RWPE2 (cell line): ENCODE data around the gene C20orf141.

ENCODE experiments used
- ATAC-seq: fragments of 200-7000 bp; cut with Tn5 transposase; 3 replicates; pipeline ENCODE4 v1.9.1; 2021; ENCODE audit warnings: low read depth
- DNase-seq: peaks from one replicate; pipeline ENCODE4 v3.0.0-alpha.2; 2020; ENCODE audit warnings: low spot score
- H3K27ac ChIP-seq: fragments of 450-650 bp; 2 replicates; pipeline ENCODE4 v1.5.1; 2017; ENCODE audit warnings: mild to moderate bottlenecking; ENCODE audit not compliant: poor library complexity, severe bottlenecking
- H3K27me3 ChIP-seq: fragments of 250-450 bp; sonication (Bioruptor Pico); 2 replicates; pipeline ENCODE4 v1.5.1; 2021; ENCODE audit warnings: mild to moderate bottlenecking, moderate library complexity; ENCODE audit not compliant: insufficient read depth, poor library complexity, severe bottlenecking
- H3K36me3 ChIP-seq: fragments of 250-450 bp; sonication (Bioruptor Pico); 2 replicates; pipeline ENCODE4 v1.5.1; 2020; ENCODE audit warnings: low read depth, mild to moderate bottlenecking, moderate library complexity
- H3K4me1 ChIP-seq: fragments of 250-450 bp; sonication (Bioruptor Pico); 2 replicates; pipeline ENCODE4 v1.5.1; 2021; ENCODE audit warnings: mild to moderate bottlenecking, moderate library complexity; ENCODE audit not compliant: insufficient read depth, poor library complexity, severe bottlenecking
- H3K4me3 ChIP-seq: fragments of 250-450 bp; sonication (Bioruptor Pico); 2 replicates; pipeline ENCODE4 v1.5.1; 2021; ENCODE audit warnings: mild to moderate bottlenecking, moderate library complexity; ENCODE audit not compliant: severe bottlenecking
- H3K9me3 ChIP-seq: fragments of 250-450 bp; sonication (Bioruptor Pico); 2 replicates; pipeline ENCODE4 v1.5.1; 2021; ENCODE audit warnings: mild to moderate bottlenecking, moderate library complexity; ENCODE audit not compliant: severe bottlenecking
- TF ChIP-seq, protein P1 (sequence below): fragments of 450-650 bp; IDR thresholded peaks from one replicate; pipeline ENCODE4 v1.5.1; 2017; ENCODE audit warnings: mild to moderate bottlenecking, moderate library complexity; ENCODE audit not compliant: poor library complexity, severe bottlenecking

The C20orf141 gene

DNA sequence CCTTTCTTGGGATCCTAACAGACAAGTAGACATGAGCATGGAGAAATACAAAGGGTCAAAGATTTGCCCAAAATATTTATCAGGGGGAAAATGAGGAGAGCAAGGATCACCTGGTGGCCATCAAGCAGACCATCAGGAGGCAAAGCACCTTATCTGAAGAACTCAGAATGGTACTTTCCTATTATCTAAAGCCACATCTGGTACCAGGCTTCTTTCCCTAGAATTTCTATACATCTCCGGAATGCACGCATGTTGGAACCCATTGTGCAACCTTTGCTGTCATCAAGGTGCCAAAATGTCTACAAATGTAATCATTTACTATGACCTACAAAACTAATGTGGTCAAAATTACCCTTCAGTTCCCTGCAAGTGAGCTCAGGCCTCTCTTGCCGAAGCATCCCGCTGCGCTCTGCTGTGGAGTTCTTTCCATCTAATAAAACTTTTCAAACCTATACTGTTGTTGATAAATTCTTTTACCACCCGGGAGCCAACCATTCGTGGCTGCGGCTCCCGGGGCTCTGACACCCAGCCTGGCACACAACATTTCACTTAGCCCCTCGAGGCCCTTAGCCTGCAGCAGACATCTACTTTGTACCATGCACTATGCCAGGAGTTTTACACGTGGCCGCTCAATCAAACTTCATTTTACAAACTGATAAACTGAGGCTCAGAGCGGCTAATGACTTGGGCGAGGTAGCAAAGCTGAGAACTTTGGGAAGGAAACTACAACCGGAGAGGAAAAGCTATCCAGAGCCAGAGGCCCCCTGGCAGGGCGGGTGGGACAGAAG lies 10.6 kb upstream of the C20orf141 start:
- H3K27ac ChIP-seq = no peak overlapping the region
- ATAC-seq (no peak), DNase-seq (no peak)
- H3K36me3 ChIP-seq = no peaks in the 10 kb centered on the region
- H3K9me3 ChIP-seq = no peaks in the 10 kb centered on the region
- H3K27me3 ChIP-seq = peaks cover 41% of the 10 kb centered on the region
- H3K4me1 ChIP-seq = no peaks in the 10 kb centered on the region
- TF ChIP-seq, protein P1, sequence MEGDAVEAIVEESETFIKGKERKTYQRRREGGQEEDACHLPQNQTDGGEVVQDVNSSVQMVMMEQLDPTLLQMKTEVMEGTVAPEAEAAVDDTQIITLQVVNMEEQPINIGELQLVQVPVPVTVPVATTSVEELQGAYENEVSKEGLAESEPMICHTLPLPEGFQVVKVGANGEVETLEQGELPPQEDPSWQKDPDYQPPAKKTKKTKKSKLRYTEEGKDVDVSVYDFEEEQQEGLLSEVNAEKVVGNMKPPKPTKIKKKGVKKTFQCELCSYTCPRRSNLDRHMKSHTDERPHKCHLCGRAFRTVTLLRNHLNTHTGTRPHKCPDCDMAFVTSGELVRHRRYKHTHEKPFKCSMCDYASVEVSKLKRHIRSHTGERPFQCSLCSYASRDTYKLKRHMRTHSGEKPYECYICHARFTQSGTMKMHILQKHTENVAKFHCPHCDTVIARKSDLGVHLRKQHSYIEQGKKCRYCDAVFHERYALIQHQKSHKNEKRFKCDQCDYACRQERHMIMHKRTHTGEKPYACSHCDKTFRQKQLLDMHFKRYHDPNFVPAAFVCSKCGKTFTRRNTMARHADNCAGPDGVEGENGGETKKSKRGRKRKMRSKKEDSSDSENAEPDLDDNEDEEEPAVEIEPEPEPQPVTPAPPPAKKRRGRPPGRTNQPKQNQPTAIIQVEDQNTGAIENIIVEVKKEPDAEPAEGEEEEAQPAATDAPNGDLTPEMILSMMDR = no peak
- no peak overlapping the region for H3K4me3 ChIP-seq

DNA sequence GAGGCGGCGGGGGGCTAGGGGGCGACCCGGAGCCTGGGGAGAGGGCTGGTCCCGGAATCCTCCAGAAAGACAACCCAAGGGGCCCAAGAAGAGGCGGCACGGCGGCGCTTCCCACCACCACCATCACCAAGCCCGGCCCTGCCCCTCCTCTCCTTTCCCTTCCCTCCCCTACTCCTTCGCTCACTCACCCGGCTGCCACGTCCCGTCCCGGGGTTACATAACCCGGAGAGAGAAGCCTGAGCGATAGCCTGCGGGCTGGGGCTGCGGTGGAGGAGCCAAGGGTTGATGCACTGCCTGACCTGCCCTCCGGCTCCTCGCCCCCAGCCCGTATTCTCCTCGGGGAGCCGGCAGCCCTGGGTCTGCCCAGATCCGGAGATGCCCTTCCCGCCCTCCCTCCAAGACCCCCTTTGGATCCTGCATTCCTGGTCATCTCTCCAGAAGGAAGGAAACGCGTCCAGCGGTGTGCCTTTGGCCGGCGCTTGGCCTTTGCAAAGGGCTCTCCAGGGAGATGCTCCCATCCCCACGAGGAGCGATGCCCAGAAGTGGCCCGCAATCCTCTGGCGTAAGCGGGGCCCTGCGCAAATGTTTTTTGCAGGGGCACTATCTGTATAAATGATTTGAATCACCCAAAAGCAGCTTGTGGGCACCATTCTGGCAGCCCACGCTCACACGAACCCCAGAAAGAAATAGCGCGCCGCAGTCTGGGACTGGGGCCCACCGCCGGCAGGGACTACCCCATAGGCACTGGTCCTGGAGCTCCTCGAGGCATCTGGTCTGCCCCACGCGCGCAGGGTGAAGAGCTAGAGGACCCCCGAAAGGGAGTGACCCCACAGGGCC lies 9.7 kb upstream of the C20orf141 start:
- no peaks in the 10 kb centered on the region for H3K36me3 ChIP-seq
- H3K27me3 ChIP-seq = peaks cover 33% of the 10 kb centered on the region
- no peak overlapping the region for H3K4me3 ChIP-seq
- no peak for DNase-seq
- ATAC-seq = no peak
- H3K9me3 ChIP-seq = no peaks in the 10 kb centered on the region
- TF ChIP-seq, protein P1 = no peak
- H3K4me1 ChIP-seq = no peaks in the 10 kb centered on the region
- H3K27ac ChIP-seq = no peak overlapping the region

DNA sequence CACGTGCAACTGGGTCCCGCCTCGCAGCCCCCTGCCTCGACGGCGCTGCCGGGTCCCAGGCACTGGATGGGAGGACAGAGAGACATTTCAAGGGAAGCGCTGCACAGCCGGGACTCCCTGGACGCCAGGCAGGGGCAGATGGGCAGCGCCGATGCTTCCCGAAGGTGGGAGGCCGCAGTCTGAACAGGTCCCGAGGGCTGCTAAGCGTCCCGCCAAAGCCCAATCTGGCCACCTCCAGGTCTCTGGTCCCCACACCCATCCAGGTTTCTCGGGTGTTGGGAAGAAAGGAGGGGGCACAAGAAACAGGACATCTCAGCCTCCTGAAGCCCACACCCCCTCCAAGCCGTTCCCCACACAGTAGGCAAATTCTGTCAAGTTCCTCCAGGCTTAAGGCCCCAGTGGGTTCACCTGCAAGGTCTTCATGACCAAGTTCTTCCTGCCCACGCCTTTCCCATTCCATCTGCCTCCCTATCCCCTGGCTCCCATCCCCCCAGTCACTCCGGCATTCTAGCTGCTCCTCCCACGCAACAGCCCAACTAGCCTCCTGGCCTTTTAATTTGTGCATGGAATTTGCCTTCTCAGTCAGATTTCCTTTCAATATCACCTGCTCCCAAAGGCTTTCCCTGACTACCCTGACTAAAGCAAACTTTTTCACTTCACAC lies 9.0 kb upstream of the C20orf141 start:
- ATAC-seq (no peak), DNase-seq (no peak)
- no peaks in the 10 kb centered on the region for H3K9me3 ChIP-seq
- H3K36me3 ChIP-seq = no peaks in the 10 kb centered on the region
- H3K4me1 ChIP-seq = no peaks in the 10 kb centered on the region
- H3K4me3 ChIP-seq = no peak overlapping the region
- no peak overlapping the region for H3K27ac ChIP-seq
- TF ChIP-seq, protein P1 = no peak
- peaks cover 26% of the 10 kb centered on the region for H3K27me3 ChIP-seq

DNA sequence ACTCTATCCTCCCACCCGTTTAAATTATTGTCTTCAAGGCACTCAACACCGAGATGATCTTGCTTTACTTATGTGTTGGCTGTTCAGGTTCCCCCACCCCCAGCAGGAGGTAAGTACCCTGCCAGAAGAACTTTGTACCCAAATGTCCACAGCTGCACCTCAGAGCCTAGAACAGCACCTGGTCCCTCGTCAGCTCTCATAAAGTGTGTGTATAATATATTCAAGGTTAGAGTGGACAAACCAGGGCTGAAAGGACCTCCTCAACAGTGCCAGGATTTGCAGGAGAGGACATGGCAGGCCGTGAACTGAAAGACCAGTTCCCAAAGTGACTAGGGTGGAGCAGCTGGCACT lies 8.5 kb upstream of the C20orf141 start:
- H3K27me3 ChIP-seq = peaks cover 21% of the 10 kb centered on the region
- no peak for ATAC-seq
- no peak overlapping the region for H3K27ac ChIP-seq
- no peaks in the 10 kb centered on the region for H3K4me1 ChIP-seq
- H3K4me3 ChIP-seq = no peak overlapping the region
- TF ChIP-seq, protein P1 = no peak
- DNase-seq = no peak
- no peaks in the 10 kb centered on the region for H3K36me3 ChIP-seq
- H3K9me3 ChIP-seq = no peaks in the 10 kb centered on the region
